ENCODE results near the gene VMP1.

VMP1 gene

GRCh38 chr17:59811209-59811608, 103.8 kb downstream of the VMP1 start:
- TF ChIP-seq ZFX (IDR thresholded peaks at IDR 0.05), result no peak
- no peak for TF ChIP-seq CTCF (conservative IDR thresholded peaks at IDR 0.05)
- no peak overlapping the region for H3K27ac ChIP-seq

- no peak overlapping the region for H3K27ac ChIP-seq
These were observed 104.7 kb downstream of the VMP1 start for GRCh38 chr17:59812139-59812538.

GRCh38 chr17:59814276-59814675, 106.8 kb downstream of the VMP1 start:
- H3K27ac ChIP-seq, result no peak overlapping the region
- TF ChIP-seq ZFX (IDR thresholded peaks at IDR 0.05) (no peak), CTCF (conservative IDR thresholded peaks at IDR 0.05) (no peak)

More at GRCh38 chr17:59812139-59812538, 104.7 kb downstream of the VMP1 start:
- TF ChIP-seq ZFX (IDR thresholded peaks at IDR 0.05) (no peak), CTCF (conservative IDR thresholded peaks at IDR 0.05) (no peak)

- no peak overlapping the region for H3K27ac ChIP-seq
- no peak for TF ChIP-seq CTCF (conservative IDR thresholded peaks at IDR 0.05)
- no peak for TF ChIP-seq ZFX (IDR thresholded peaks at IDR 0.05)
These were observed 107.2 kb downstream of the VMP1 start for GRCh38 chr17:59814685-59815084.

GRCh38 chr17:59815965-59816364, 108.5 kb downstream of the VMP1 start:
- TF ChIP-seq CTCF (conservative IDR thresholded peaks at IDR 0.05) (no peak), ZFX (IDR thresholded peaks at IDR 0.05) (no peak)
- H3K27ac ChIP-seq, result no peak overlapping the region

- TF ChIP-seq ZFX (IDR thresholded peaks at IDR 0.05) (no peak), CTCF (conservative IDR thresholded peaks at IDR 0.05) (no peak)
- no peak overlapping the region for H3K27ac ChIP-seq
These were observed 118.3 kb downstream of the VMP1 start for GRCh38 chr17:59825533-59826322.

- no peak overlapping the region for H3K27ac ChIP-seq
- TF ChIP-seq CTCF (conservative IDR thresholded peaks at IDR 0.05) (no peak), ZFX (IDR thresholded peaks at IDR 0.05) (no peak)
These were observed 119.4 kb downstream of the VMP1 start for GRCh38 chr17:59826706-59827453.
